GM12874 (cell line): ENCODE data around the gene GMEB2.

Source experiments
- CTCF ChIP-seq: IDR thresholded peaks from 2 replicates; pipeline ENCODE4 v1.5.1; 2011; ENCODE audit warnings: low read depth, mild to moderate bottlenecking, control low read depth, low read length, moderate library complexity; ENCODE audit not compliant: insufficient read depth

Gene GMEB2

GRCh38 chr20:63625771-63626423, 1.0 kb downstream of the GMEB2 start:
- no peak for TF ChIP-seq CTCF

DNA sequence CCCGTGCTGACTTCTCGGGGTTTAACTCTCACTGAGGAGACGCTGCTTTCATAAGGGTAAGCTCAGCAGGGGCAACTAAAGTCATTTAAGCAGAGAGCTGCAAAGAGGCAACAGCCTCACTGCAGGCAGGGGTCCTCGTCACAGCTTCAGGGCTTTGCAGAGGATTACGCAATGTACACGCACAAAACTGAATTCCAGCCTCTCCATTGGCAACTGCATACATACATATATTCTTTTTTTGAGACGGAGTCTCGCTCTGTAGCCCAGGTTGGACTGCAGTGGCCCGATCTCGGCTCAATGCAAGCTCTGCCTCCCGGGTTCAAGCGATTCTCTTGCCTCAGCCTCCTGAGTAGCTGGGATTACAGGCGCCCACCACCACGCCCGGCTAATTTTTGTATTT, 2.4 kb downstream of the GMEB2 start:
- TF ChIP-seq CTCF, result no peak

DNA sequence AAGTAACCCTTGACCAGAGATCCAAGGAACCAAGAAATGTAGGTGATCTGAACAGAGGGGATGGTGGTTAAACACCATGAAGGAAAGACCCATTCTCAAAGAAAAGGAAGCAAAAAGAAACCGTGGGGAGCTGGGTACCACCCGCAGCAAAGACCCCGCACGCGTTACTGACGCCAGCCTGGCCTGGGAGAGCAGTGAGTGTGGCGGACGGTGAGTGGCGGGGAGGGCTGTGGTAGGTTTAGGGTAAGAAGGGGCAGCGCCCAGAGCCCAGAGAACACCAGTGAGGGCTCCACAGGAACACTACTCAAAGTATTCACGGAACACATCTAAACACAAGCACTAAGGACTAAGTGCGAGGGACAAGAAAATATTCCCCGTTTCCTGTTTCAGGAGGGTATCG, 4.2 kb downstream of the GMEB2 start:
- TF ChIP-seq CTCF, result no peak

DNA sequence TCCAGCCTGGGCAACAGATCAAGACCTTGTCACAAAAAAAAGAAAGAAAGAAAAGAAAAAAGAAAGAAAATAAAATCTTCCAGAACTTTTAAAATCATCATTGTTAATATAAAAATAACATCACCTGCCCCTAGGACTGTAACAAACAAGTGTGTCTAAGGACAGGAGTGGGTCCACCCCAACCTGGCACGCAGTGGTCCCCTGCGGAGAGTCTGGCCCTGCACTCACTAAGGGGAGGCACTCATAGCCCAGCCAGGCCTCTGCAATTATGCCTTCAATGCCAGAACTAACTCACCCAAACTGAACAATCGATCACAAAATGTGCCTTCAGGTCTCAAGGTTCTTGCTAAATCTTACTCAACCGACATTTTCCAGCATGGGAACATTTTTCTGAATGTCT, 4.8 kb downstream of the GMEB2 start:
- no peak for TF ChIP-seq CTCF

DNA sequence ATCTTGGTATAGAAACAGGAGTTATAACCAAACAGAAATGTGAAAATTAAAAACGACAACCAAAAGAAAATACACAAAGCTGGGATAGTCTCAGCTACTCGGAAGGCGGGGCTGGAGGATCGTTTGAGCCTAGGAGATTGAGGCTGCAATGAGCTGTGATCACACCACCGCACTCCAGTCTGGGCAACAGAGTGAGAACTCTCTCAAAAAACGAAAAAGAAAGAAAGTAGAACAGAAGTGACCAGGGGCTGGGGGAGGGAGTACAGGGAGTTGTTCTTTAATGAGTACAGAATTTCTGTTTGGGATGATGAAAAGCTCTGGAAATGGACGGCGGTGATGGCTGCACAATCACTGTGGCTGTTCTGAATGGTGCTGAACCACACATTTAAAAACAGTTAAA, 5.9 kb downstream of the GMEB2 start:
- no peak for TF ChIP-seq CTCF

DNA sequence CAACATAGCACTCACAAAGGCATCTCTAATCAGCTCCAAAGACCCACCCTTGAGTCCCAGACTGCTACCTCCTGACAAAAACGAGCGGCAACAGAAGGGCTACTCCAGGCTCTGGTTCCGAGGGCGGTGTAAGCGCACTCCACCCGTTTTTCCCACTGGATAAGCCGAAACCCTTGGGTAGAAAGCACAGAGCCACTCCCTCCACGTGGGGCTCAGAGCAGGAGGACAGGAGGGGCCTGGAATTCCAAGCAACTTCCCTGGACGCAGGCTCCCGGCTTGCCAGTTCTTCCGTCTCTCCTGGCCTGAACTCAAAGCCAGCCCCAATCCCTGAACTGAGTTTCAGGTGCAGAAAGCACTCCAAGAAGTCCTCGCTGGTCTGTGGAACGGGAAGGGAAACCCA, 7.4 kb downstream of the GMEB2 start:
- TF ChIP-seq CTCF, result no peak

- no peak for TF ChIP-seq CTCF
These were observed 7.8 kb downstream of the GMEB2 start for GRCh38 chr20:63619086-63619485.
